IMR-90 (cell line): ENCODE data around the gene TRIM40. TPM values are rescaled to one million over a fixed set of nuclear protein-coding genes. Genes with fewer than 3 reads are reported as not detected.

ENCODE experiments used
- ATAC-seq: fragments of 200-7000 bp; cut with Tn5 transposase; 2 replicates; pipeline ENCODE4 v1.9.1; 2020; ENCODE audit warnings: low read depth, mild to moderate bottlenecking, moderate library complexity
- BruUV-seq: library from RNA; stranded (reverse); fragments of 400-500 nt; replicated peaks from 2 replicates; lab custom pipeline; 2021; lab: Mats Ljungman, UMichigan
- CTCF ChIA-PET: fragments of 300-600 bp; formaldehyde crosslinking; extraction: SDS; loops from one replicate; lab custom pipeline; 2021; ENCODE audit warnings: antibody characterized with exemption; lab: Yijun Ruan, JAX
- POLR2A ChIA-PET: fragments of 300-600 bp; sonication (Branson Sonifier 250); formaldehyde crosslinking; loops from one replicate; lab custom pipeline; 2022; ENCODE audit warnings: antibody characterized with exemption; ENCODE audit not compliant: unreplicated experiment; lab: Charles Lee
- DNase-seq: peaks from one replicate; pipeline ENCODE4 v3.0.0; 2013
- H2AFZ ChIP-seq: replicated peaks from 2 replicates; pipeline ENCODE3; 2013; ENCODE audit warnings: low read length, mild to moderate bottlenecking; ENCODE audit not compliant: poor library complexity
- H2AK5ac ChIP-seq: 2 replicates; pipeline ENCODE4 v1.6.1; 2013; ENCODE audit warnings: low read depth, low read length, inconsistent platforms
- H2AK9ac ChIP-seq: replicated peaks from 2 replicates; pipeline ENCODE3; 2013; ENCODE audit warnings: mild to moderate bottlenecking, low read depth, low read length, moderate library complexity; ENCODE audit not compliant: poor library complexity
- H2BK120ac ChIP-seq: 2 replicates; pipeline ENCODE4 v1.6.1; 2013; ENCODE audit warnings: low read depth, low read length, inconsistent platforms
- H2BK15ac ChIP-seq: 3 replicates; pipeline ENCODE4 v1.6.1; 2013; ENCODE audit warnings: low read depth, low read length, inconsistent platforms
- H2BK20ac ChIP-seq: 2 replicates; pipeline ENCODE4 v1.6.1; 2013; ENCODE audit warnings: low read depth, mild to moderate bottlenecking, inconsistent platforms, low read length, moderate library complexity
- H2BK5ac ChIP-seq: 2 replicates; pipeline ENCODE4 v1.6.1; 2013; ENCODE audit warnings: mild to moderate bottlenecking, low read depth, low read length, inconsistent platforms; ENCODE audit not compliant: poor library complexity, severe bottlenecking
- H3K14ac ChIP-seq: replicated peaks from 2 replicates; pipeline ENCODE4 v1.6.1; 2013; ENCODE audit warnings: low read depth, low read length, inconsistent platforms
- H3K18ac ChIP-seq: 2 replicates; pipeline ENCODE4 v1.6.1; 2013; ENCODE audit warnings: low read depth, low read length, control low read depth
- H3K23ac ChIP-seq: 2 replicates; pipeline ENCODE4 v1.6.1; 2013; ENCODE audit warnings: low read depth, low read length, inconsistent platforms
- H3K27ac ChIP-seq: 2 replicates; pipeline ENCODE4 v1.5.1; 2013; ENCODE audit warnings: mild to moderate bottlenecking, control low read depth, low read length; ENCODE audit not compliant: insufficient read depth
- H3K27me3 ChIP-seq: 2 replicates; pipeline ENCODE4 v1.6.1; 2013; ENCODE audit warnings: low read length; ENCODE audit not compliant: control insufficient read depth, insufficient read depth
- H3K36me3 ChIP-seq: 2 replicates; pipeline ENCODE4 v1.6.1; 2013; ENCODE audit warnings: low read length, mixed read lengths; ENCODE audit not compliant: control insufficient read depth, insufficient read depth
- H3K4ac ChIP-seq: 2 replicates; pipeline ENCODE4 v1.6.1; 2013; ENCODE audit warnings: low read depth, low read length, inconsistent platforms
- H3K4me1 ChIP-seq: 2 replicates; pipeline ENCODE4 v1.6.1; 2013; ENCODE audit warnings: low read length, mixed read lengths; ENCODE audit not compliant: control insufficient read depth, insufficient read depth
- H3K4me2 ChIP-seq: 2 replicates; pipeline ENCODE4 v1.6.1; 2013; ENCODE audit warnings: low read depth, mild to moderate bottlenecking, control low read depth, low read length, moderate library complexity
- H3K4me3 ChIP-seq: 2 replicates; pipeline ENCODE4 v1.5.1; 2013; ENCODE audit warnings: low read depth, mild to moderate bottlenecking, control low read depth, low read length, moderate library complexity; ENCODE audit not compliant: insufficient read depth
- H3K56ac ChIP-seq: 2 replicates; pipeline ENCODE4 v1.6.1; 2013; ENCODE audit warnings: low read length, inconsistent platforms; ENCODE audit not compliant: insufficient read depth; ENCODE audit errors: extremely low read depth
- H3K79me1 ChIP-seq, 2 experiments: 2 replicates each; pipeline ENCODE4 v1.6.1; 2013; ENCODE audit warnings: low read length in 2 of 2, inconsistent platforms in 1 of 2, low read depth in 1 of 2
- H3K9ac ChIP-seq: 2 replicates; pipeline ENCODE4 v1.6.1; 2013; ENCODE audit warnings: low read depth, low read length, control low read depth
- H3K9me1 ChIP-seq: 2 replicates; pipeline ENCODE4 v1.6.1; 2013; ENCODE audit warnings: low read length, inconsistent platforms; ENCODE audit not compliant: insufficient read depth
- H3K9me3 ChIP-seq: 2 replicates; pipeline ENCODE4 v1.6.1; 2013; ENCODE audit warnings: low read length; ENCODE audit not compliant: control insufficient read depth, insufficient read depth
- H4K20me1 ChIP-seq: 2 replicates; pipeline ENCODE4 v1.6.1; 2013; ENCODE audit warnings: low read length, inconsistent platforms; ENCODE audit not compliant: insufficient read depth
- H4K5ac ChIP-seq: 2 replicates; pipeline ENCODE4 v1.6.1; 2013; ENCODE audit warnings: mild to moderate bottlenecking, low read depth, low read length, control low read depth
- H4K8ac ChIP-seq, 2 experiments: 2 replicates each; pipeline ENCODE4 v1.6.1; 2013; ENCODE audit warnings: low read depth in 2 of 2, low read length in 2 of 2, control low read depth in 1 of 2, inconsistent platforms in 1 of 2
- H4K91ac ChIP-seq: 2 replicates; pipeline ENCODE4 v1.6.1; 2013; ENCODE audit warnings: low read depth, low read length, inconsistent platforms; ENCODE audit not compliant: insufficient read depth
- CEBPB ChIP-seq: IDR thresholded peaks from 2 replicates; pipeline ENCODE4 v1.6.1; 2012; ENCODE audit warnings: low read depth, low read length, improper control_type of control experiment
- CHD1 ChIP-seq: IDR thresholded peaks from 2 replicates; pipeline ENCODE4 v1.6.1; 2012; ENCODE audit warnings: low read depth, low read length, improper control_type of control experiment
- ELK1 ChIP-seq: fragments of 150-350 bp; IDR thresholded peaks from 2 replicates; pipeline ENCODE4 v1.6.1; 2016; ENCODE audit warnings: low read depth, mild to moderate bottlenecking, low read length, moderate library complexity, borderline replicate concordance
- FOS ChIP-seq: fragments of 150-350 bp; IDR thresholded peaks from 2 replicates; pipeline ENCODE4 v1.6.1; 2016; ENCODE audit warnings: low read depth, low read length
- MAFK ChIP-seq: IDR thresholded peaks from 2 replicates; pipeline ENCODE4 v1.6.1; 2012; ENCODE audit warnings: low read depth, low read length, improper control_type of control experiment
- MAZ ChIP-seq: IDR thresholded peaks from 2 replicates; pipeline ENCODE4 v1.6.1; 2012; ENCODE audit warnings: low read depth, mild to moderate bottlenecking, low read length, improper control_type of control experiment, moderate library complexity, borderline replicate concordance
- MXI1 ChIP-seq: IDR thresholded peaks from 2 replicates; pipeline ENCODE4 v1.6.1; 2012; ENCODE audit warnings: low read depth, mild to moderate bottlenecking, low read length, moderate library complexity, borderline replicate concordance
- NFE2L2 ChIP-seq: fragments of 150-350 bp; IDR thresholded peaks from 2 replicates; pipeline ENCODE4 v1.6.1; 2016; ENCODE audit warnings: low read depth, mild to moderate bottlenecking, low read length
- POLR2A ChIP-seq: IDR thresholded peaks from 2 replicates; pipeline ENCODE4 v1.6.1; 2012; ENCODE audit warnings: mild to moderate bottlenecking, low read depth, low read length
- RAD21 ChIP-seq: IDR thresholded peaks from 2 replicates; pipeline ENCODE4 v1.6.1; 2012; ENCODE audit warnings: low read length, improper control_type of control experiment
- RFX5 ChIP-seq: IDR thresholded peaks from 2 replicates; pipeline ENCODE4 v1.8.0; 2012; ENCODE audit warnings: low read depth, mild to moderate bottlenecking, low read length, moderate library complexity
- SMC3 ChIP-seq: fragments of 150-350 bp; IDR thresholded peaks from 2 replicates; pipeline ENCODE4 v1.6.1; 2016; ENCODE audit warnings: low read depth, mild to moderate bottlenecking, antibody characterized with exemption, low read length, moderate library complexity
- WGBS, 2 experiments: methylation state at CpG; one replicate each; pipeline versions ENCODE4 v1.1.5 to v1.1.7; 2013; ENCODE audit warnings: missing lambda C conversion rate in 2 of 2; ENCODE audit not compliant: insufficient read length in 1 of 2; ENCODE audit errors: extremely low coverage in 2 of 2; 5-methylcytosine and 5-hydroxymethylcytosine counted together
- dilution Hi-C: fragments of 300-500 bp; cut with HindIII; formaldehyde crosslinking; loops from one replicate; pipeline ENCODE4 v1.14.3; 2018; ENCODE audit warnings: low sequenced_read_pairs; ENCODE audit not compliant: unreplicated experiment
- in situ Hi-C: fragments of 300-500 bp; cut with MboI; formaldehyde crosslinking; loops from 3 replicates; pipeline ENCODE4 v1.14.3; 2019; ENCODE audit warnings: low sequenced_read_pairs, inconsistent platforms, mixed read lengths
- intact Hi-C: fragments of 100-400 bp; cut with micrococcal nuclease; formaldehyde crosslinking; loops from 2 replicates; pipeline ENCODE4 v1.10.0; 2022
- polyA plus RNA-seq, 3 experiments: library from polyadenylated mRNA; depleted of rRNA; stranded (reverse); fragments of >200 nt; gene quantifications; 2 replicates each; pipeline ENCODE4 v1.2.3, GENCODE V29; 2012; ENCODE audit warnings: low replicate concordance in 1 of 3
- total RNA-seq: library from RNA; depleted of rRNA; stranded (reverse); fragments of >200 nt; gene quantifications from 2 replicates; pipeline ENCODE4 v1.2.3, GENCODE V29; 2012

TRIM40 gene
- total and polyA plus RNA-seq, 2 of the 4 experiments (the other 2 are of a cell fraction): not detected

- Histone ChIP-seq H3K14ac (no peak overlapping the region), H3K4me1 (no peaks in the 10 kb centered on the region), H2BK20ac (no peak overlapping the region), H3K4me3 (no peak overlapping the region), H4K91ac (no peak overlapping the region), H2BK120ac (no peak overlapping the region), H4K8ac (no peak overlapping the region), H2BK15ac (no peak overlapping the region), H2AFZ (no peak overlapping the region), H3K27ac (no peak overlapping the region), H2AK9ac (no peak overlapping the region), H3K36me3 (no peaks in the 10 kb centered on the region), H4K20me1 (no peaks in the 10 kb centered on the region), H2BK5ac (no peak overlapping the region), H4K5ac (no peak overlapping the region), H2AK5ac (no peak overlapping the region), H3K27me3 (peaks cover 32% of the 10 kb centered on the region), H3K18ac (no peak overlapping the region), H3K9me1 (no peaks in the 10 kb centered on the region), H3K9ac (no peak overlapping the region), H3K9me3 (no peaks in the 10 kb centered on the region), H3K4ac (no peak overlapping the region), H3K23ac (no peak overlapping the region), H3K4me2 (no peak overlapping the region), H3K79me1 (no peaks in the 10 kb centered on the region), H3K56ac (no peak overlapping the region)
- dilution Hi-C loops: no loop called here
- WGBS, 2 experiments: 38% methylated on average over 1 of the region's 2 CpGs; no CpG with 5 or more reads in 1 of the 2 experiments
- TF ChIP-seq MXI1 (no peak), NFE2L2 (no peak), CHD1 (no peak), ELK1 (no peak), CEBPB (no peak), POLR2A (no peak), RFX5 (no peak), MAZ (no peak), SMC3 (no peak), FOS (no peak), RAD21 (no peak), MAFK (no peak)
- BruUV-seq: no TSS peak
- ChIA-PET CTCF (interaction anchor here (4.3 kb wide), 1 partner anchor 13 kb away, joined by 26 read pairs; no protein-coding TSS in a partner anchor), POLR2A (no interaction called here)
- in situ Hi-C loops: no loop called here
- intact Hi-C loops: no loop called here
- ATAC-seq (no peak), DNase-seq (no peak)
Observed at GRCh38 chr6:30143780-30144179, 7.8 kb downstream of the TRIM40 start.
